Right renal pelvis (tissue), 4 donors: ENCODE results near the gene SGSM1. TPM values are rescaled to one million over a fixed set of nuclear protein-coding genes. Genes with fewer than 3 reads are reported as not detected.
"Not testable (repeated sequence)": the region's sequence is repeated elsewhere in the genome, so short reads cannot be mapped to it uniquely, and the experiment has no call there.

Source experiments
- DNase-seq, 4 donors: peaks; one replicate each; pipeline ENCODE4 v3.0.0-alpha.2; 2013; ENCODE audit warnings: low read depth in 4 of 4, low spot score in 3 of 4, missing footprints in 1 of 4
- polyA plus RNA-seq, 4 donors: library from polyadenylated mRNA; unstranded; fragments of 120-200 nt; gene quantifications; one replicate each; pipeline ENCODE4 v1.2.1, GENCODE V29; 2013; ENCODE audit not compliant: insufficient read length in 4 of 4

Gene SGSM1
- polyA plus RNA-seq, 4 donors = 1.9 to 2.7 (median 2.3) TPM

DNA sequence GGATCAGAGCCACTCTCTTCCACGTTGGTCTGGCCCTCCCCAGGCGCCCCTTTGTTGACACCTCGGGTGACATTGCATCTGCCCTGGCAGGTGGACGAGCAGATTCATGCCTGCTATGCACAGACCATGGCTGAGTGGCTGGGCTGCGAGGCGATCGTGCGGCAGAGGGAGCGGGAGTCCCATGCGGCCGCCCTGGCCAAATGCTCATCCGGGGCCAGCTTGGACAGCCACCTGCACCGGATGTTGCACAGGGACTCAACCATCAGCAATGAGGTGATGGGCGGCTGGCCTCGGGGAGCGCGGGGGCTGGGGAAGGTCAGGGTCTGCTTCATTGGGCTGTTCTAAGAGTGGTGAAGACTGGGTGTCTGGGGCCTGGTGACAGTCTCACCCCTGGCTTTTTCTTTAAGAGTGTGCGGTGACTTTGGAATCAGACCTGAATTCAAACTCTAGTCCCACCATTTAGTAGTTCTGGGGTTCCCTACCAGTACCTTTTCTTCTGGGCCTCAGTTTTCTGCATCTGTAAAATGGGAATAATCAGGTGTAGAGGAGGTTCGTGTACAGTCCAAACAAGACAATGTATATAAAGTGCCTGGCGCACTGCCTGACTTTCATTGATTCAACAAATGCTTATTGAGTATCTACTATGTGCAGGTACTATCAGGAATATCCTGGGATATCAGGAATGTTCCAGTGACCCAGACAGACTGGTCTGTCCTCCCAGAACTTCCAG lies 87.5 kb downstream of the SGSM1 start:
- no peak for DNase-seq

DNA sequence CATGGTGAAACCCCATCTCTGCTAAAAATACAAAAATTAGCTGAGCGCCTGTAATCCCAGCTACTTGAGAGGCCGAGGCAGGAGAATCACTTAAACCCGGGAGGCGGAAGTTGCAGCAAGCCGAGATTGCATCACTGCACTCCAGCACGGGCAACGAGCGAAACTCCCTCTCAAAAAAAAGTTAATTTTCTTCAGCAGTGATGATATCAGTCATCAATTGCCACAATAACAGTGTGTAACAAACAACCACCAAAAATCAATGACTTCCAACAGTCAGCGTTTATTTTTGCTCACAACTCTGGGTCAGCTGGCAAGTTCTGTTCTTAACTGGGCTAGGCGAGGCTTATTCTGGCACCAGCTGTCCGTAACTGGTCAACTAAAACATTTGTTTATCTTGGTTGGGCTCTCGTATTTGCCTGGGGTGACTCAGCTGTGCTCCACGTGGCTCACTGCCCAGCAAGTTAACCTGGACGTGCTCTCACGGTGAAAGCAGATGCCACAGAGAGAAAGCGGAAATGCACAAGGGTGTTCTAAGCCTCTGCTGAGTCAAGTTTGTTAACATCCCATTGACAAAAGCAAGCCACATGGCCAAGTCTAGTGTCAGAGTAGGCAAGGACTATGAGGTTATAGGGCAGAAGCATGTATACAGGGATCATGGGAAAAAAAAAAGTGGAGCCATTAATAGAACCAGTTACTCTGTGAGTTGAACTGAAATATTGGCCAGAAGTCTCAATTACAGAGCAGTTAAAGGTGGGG lies 88.4 kb downstream of the SGSM1 start:
- DNase-seq = peak; percentile 4 to 45 (median 42)

- DNase-seq = peak in 3 of 4 donors; percentile 23 to 31 (median 28)
Measured at GRCh38 chr22:24894998-24895397, 89.0 kb downstream of the SGSM1 start.

GRCh38 chr22:24901448-24901847 lies 95.4 kb downstream of the SGSM1 start:
- no peak for DNase-seq

GRCh38 chr22:24905909-24906308 lies 99.9 kb downstream of the SGSM1 start:
- DNase-seq = no peak

DNA sequence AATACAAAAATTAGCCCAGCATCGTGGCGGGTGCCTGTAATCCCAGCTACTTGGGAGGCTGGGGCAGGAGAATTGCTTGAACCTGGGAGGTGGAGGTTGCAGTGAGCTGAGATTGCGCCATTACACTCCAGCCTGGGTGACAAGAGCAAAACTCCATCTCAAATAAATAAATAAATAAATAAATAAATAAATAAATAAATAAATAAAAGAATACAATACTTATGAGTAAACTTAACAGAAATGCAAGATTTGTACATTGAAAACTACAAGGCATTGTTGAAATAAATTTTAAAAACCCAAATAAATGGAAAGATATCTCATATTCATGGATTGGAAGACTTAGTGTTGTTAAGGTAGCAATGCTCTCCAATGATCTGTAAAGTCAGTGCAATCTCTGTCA lies 101.1 kb downstream of the SGSM1 start:
- DNase-seq = not testable (repeated sequence)

- DNase-seq = no peak
Measured at GRCh38 chr22:24920029-24920428, 114.0 kb downstream of the SGSM1 start.

- DNase-seq = no peak
Measured at GRCh38 chr22:24925586-24926427, 119.8 kb downstream of the SGSM1 start.

GRCh38 chr22:24926428-24926725 lies 120.4 kb downstream of the SGSM1 start:
- no peak for DNase-seq

DNA sequence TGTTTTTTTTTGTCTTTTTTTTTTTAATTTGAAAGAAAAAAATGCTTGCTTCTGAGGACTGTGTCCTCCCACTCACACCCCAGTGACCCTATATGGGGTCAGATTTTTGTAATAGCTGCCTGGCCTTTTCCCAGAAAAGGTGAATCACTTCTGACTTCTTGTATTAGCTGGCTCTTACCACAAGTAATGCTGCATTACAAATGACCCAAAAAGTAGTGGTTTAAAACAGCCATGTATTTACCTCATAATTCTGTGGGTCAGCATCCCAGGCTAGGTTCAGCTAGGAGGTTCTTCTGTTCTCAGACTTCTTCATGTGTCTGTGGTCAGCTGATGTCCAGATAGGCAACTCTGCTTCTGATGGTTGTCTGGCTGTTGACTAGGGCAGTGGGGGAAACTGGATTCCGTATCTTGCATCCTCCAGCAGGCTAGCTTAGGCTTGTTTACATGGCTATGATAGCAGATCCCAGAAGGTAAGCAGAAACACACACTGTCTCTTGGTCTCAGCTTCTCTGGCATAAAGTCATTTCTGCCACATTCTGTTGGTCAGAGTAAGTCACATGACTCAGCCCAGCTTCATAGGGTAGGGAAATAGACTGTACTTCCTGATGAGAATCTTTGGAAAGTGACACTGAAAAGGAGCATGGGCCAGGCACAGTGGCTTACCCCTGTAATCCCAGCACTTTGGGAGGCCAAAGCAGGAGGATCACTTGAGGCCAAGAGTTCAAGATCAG lies 121.0 kb downstream of the SGSM1 start:
- DNase-seq = no peak

DNA sequence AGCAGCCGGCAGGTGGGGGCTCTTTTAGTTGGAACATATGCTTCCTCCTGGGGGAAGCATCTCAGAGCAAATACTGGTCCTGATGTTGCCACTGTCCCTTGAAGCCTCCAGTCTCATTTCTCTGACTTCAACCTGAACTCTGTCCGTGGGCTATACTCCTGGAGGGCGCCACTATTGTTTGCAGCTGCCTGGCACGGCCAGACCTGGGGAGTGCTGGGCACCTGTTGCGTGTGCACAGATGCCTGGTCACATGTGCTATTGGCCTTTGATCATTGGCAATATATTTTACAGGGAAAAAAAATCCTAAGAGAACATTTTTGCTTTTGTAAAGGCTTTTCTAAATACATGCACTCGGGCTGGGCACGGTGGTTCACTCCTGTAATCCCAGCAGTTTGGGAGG lies 122.3 kb downstream of the SGSM1 start:
- DNase-seq = no peak

DNA sequence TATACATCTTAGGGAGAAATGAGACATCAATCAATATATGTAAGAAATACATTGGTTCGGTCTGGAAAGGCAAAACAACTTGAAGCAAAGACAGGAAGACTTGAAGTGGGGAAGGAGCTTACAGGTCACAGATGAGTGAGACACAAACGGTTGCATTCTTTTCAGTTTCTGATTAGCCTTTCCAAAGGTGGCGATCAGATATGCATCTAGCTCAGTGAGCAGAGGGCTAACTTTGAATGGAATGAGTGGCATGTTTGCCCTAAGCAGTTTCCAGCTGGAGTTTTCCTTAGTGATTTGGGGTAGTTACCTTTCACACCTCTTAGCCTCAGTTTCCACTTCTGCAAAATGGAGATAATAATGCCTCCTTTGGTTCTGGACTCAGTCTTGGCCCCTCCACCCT lies 124.7 kb downstream of the SGSM1 start:
- DNase-seq = no peak

GRCh38 chr22:24935771-24936483 lies 129.9 kb downstream of the SGSM1 start:
- DNase-seq = no peak

- DNase-seq = no peak
Measured at GRCh38 chr22:24937114-24937513, 131.1 kb downstream of the SGSM1 start.

- no peak for DNase-seq
Measured at GRCh38 chr22:24938741-24939341, 132.8 kb downstream of the SGSM1 start.

- no peak for DNase-seq
Measured at GRCh38 chr22:24942301-24942700, 136.3 kb downstream of the SGSM1 start.

- no peak for DNase-seq
Measured at GRCh38 chr22:24944217-24944937, 138.4 kb downstream of the SGSM1 start.

GRCh38 chr22:24945430-24945829 lies 139.4 kb downstream of the SGSM1 start:
- DNase-seq = no peak

DNA sequence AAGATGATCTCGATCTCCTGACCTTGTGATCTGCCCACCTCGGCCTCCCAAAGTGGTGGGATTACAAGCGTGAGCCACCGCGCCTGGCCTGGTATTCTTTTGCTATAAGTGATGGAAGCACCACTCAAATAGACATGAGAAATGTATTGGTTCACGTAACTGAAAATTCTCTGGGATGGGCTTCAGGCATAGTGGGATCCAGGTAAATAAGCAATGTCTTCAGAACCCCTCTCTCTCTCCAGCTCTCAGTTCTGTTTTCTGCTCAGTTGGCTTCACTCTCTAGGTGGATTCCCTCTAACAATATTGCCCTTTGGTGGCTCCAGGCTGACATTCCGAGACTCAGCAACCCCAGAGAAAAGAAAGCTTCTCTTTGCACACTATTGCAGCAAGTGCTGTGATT lies 141.4 kb downstream of the SGSM1 start:
- DNase-seq = no peak
